HG03457 (cell line): ENCODE measurements around the gene DLGAP1.
"Not testable (repeated sequence)": the region's sequence is repeated elsewhere in the genome, so short reads cannot be mapped to it uniquely, and the experiment has no call there.

Experiments used
- ATAC-seq: cut with Tn5 transposase; IDR thresholded peaks from one replicate; pipeline ENCODE4 v1.9.1; 2021; ENCODE audit warnings: moderate number of reproducible peaks; ENCODE audit not compliant: unreplicated experiment

DLGAP1 gene

DNA sequence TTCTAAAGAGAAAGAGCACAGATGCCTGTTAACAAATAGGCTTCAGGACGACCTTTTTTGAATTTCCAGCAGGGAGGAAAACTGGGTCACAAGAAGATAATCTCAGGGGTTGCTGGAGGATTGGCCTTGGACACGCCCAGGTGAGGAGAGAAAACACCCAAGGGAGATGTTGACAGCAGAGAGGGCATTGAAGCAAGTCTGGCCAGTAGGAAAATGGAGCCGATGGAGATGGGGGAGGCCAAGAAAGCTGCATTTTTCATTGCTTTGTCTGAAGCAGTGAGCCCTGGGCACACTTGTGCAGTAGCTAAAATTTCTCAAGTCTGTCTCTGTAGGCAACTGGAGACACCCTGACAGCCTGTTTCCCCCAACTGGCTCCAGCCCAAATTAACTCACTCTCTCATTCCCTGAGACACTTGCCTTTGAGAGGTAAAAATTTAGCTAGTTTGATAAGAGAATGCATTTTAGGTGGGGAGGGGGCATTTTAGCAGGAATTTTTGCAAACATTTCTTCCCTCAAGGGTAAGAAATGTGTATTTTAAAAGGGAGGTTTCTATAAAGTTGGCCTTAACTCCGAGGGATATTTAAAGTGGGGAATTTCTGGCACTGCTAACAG lies 839.6 kb downstream of the DLGAP1 start:
- no peak for ATAC-seq

DNA sequence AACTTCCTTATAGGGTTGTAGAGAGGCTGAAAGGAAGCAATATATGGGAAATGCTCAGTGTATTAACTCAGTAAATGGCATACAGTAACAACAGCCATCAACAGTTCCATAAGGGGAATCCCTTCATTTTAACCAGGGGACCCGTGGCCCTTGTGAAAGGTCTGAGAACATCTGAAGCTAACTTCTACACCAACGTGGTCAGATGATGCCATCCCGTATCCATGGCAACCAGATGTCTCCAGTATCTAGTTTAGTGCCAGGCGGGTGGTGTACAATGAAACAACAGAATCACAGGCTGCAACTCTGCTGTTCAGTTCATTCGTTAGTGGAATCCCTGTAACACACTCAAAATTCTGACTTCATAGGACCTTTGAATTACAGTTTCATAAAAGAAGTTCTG lies 842.8 kb downstream of the DLGAP1 start:
- ATAC-seq: no peak

DNA sequence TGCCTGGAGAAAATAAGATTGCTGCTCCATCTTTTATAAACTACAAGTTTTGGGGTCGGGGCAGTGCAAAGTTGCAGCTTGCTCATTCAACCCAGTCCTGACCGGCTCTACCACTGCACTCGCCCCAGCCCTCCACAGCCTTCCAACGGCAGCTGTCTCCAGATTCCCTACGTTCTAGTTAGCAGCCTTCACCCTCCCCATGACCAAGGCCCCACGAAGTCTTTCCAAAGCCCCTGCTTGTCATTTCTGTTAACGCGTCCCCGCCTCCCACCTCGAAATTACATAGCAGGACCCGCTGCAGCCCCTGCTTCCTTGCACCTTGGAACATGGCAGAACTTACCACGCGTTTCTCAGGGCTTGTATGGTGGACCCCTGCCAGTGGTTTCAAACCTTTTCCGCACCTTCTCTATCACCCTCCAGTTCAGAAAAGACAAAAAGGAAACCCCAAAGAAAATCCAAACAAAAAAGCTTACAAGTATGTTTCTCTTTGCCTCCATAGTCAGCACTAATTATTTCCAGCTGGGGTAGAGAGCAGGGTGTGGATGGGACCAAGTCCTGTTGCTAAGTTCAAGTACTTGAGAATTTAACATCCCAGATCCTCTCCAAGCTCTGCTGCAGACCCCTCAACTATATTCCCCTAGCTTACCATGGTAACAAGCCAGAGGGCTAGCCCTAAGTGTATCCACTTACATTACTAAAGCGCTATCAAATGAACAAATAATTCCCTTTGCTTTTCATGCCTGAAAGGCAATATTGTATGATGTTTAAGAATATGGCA lies 843.6 kb downstream of the DLGAP1 start:
- no peak for ATAC-seq

DNA sequence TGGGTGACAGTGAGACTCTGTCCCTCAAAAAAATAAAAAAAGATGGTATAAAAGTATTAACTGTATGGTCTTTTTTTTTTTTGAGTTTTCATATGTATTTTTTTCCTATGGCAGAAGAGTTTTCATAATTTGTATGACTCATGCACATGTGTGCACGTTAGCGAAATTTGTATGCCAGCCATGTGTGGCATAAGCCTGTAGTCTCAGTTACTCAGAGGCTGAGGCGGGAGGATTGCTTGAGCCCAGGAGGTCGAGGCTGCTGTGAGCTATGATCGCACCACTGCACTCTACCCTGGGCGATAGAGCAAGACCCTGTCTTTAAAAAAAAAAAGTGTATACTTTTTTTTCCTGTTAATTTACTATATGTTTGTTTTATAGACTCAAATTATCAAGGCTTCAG lies 844.3 kb downstream of the DLGAP1 start:
- ATAC-seq: no peak

DNA sequence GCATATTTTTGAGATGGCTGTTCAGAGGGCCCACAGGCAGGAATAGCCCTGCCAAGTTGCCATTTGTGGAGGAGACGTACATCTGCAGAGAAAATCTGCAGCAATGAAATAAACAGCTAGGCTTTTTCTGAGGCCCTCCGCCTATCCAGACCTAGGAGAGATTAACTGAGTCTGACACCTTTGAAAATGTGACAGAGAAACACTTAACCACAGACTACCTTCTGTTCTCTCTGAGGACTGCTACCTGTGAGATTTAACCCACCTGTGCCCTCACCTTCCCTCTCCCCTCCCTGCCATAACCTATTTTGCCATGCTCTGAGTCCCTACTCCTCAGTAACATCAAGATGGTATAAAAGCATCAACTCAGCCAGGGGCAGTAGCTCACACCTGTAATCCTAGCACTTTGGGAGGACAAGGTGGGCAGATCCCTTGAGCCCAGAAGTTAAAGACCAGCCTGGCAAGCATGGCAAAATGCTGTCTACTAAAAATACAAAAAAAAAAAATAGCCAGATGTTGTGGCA lies 844.9 kb downstream of the DLGAP1 start:
- no peak for ATAC-seq

DNA sequence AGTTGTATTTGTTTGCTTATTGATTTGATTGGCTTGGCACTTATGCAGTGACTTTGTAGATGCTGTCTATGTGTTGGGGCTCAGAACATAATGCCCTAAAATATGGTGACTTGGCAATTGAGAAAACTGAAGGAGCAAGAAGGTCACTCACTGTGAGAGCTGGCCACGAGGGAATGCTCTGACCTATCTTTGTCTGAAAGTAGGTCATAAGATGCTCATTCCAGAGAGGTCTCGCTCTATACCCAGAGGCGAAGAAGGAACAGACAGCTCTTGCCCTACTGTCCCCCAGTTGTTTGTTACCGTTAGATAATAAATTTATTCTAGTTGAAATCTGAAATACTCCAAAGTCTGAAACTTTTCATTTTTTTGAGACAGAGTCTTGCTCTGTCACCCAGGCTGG lies 846.6 kb downstream of the DLGAP1 start:
- no peak for ATAC-seq

DNA sequence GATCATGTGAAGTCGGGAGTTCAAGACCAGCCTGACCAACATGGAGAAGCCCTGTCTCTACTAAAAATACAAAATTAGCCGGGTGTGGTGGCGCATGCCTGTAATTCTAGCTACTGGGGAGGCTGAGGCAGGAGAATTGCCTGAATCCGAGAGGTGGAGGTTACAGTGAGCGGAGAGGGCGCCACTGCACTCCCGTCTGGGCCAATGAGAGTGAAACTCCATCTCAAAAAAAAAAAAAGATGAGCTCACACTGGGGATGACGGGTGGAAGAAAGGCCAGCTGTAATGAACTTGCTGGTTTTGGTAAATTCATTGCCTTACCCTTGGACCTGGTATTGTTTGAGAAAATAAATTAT lies 847.0 kb downstream of the DLGAP1 start:
- ATAC-seq: not testable (repeated sequence)

DNA sequence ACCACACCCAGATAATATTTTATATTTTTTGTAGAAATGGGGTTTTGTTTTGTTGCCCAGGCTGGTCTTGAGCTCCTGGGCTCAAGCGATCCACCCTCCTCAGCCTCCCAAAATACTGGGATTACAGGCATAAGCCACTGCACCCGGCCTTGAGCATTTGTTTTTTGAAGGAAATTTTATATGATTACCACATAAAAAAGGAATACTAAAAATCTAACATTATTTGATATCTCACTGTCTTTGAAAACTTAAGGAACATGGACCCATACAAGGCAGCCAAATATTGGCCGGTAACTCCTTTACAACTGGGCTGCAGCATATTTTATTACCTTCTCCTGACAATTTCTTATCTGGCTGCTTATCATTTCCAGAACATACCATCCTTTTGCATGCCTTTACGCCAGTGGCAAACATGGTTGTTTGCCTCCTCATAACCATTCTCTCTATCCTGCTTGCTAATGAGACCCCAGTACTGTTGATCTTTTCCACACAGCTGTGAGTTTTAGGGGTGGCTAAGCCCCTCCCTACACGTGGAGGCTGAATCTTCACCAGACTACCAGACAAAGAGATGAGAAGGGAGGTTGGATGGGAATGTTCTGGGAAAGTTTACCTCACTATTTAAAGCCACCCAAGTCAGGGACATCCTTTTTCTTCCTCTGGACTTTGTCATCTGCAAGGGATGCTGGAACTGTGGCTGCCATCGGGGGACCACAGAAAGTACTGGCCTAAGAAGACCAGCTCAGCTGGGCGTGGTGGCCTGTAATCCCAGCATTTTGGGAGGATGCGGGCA lies 847.6 kb downstream of the DLGAP1 start:
- ATAC-seq: no peak

DNA sequence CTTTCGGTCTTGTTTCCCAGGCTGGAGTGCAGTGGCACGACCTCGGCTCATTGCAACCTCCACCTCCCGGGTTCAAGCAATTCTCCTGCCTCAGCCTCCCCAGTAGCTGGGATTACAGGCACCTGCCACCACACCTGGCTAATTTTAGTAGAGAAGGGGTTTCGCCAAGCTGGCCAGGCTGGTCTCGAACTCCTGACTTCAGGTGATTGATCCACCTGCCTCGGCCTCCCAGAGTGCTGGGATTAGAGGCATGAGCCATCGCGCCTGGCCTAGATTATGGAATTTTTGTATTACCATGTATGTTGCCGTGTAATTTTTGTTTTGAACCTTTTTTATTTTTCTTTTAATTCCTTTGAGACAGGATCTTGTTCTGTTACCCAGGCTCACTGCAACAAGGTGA lies 848.2 kb downstream of the DLGAP1 start:
- ATAC-seq: not testable (repeated sequence)

DNA sequence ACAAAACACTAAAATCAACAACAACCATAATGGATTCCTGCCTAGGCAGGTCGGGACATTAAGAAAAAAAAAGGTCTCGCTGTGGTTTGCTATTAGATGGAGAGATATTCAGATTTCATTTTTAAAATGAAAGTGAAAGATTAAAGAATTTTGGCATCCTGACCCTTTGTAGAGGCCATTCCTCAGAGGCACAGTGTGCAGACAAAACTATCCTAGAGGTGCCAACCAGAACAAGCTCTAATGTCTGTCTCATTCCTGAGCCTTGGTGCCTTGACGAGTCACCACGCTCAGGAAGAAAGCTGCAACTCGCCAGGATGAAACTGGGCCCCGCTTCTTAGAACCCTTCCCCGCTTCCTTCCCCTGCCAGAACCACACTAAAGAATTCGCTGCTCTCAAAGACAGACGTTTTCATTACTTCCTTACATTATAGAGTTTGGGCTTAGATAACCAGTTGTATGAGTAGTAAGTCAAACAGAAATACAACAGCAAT lies 849.1 kb downstream of the DLGAP1 start:
- no peak for ATAC-seq

DNA sequence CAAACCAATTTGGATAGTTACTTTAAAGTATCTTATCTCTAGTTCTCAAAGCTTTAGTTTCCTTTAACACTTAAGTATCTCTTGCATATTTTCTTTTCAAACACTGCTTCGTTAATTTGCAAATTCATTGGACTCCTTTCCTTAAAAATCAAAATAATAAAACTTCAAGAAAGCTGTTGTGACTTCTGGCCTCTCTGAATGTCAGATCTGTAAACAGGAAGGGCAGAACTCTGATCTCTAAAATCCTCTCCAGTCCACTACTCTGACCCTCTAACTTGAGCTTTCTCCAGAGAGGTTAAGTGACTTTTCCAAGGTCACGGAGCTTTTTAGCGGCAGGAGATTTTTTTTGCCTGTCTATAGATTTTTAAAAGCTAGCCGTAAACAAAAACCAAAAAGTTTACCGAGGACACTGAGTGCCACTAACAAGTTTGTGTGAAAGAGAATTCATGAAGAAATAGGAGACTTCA lies 849.6 kb downstream of the DLGAP1 start:
- ATAC-seq: no peak

DNA sequence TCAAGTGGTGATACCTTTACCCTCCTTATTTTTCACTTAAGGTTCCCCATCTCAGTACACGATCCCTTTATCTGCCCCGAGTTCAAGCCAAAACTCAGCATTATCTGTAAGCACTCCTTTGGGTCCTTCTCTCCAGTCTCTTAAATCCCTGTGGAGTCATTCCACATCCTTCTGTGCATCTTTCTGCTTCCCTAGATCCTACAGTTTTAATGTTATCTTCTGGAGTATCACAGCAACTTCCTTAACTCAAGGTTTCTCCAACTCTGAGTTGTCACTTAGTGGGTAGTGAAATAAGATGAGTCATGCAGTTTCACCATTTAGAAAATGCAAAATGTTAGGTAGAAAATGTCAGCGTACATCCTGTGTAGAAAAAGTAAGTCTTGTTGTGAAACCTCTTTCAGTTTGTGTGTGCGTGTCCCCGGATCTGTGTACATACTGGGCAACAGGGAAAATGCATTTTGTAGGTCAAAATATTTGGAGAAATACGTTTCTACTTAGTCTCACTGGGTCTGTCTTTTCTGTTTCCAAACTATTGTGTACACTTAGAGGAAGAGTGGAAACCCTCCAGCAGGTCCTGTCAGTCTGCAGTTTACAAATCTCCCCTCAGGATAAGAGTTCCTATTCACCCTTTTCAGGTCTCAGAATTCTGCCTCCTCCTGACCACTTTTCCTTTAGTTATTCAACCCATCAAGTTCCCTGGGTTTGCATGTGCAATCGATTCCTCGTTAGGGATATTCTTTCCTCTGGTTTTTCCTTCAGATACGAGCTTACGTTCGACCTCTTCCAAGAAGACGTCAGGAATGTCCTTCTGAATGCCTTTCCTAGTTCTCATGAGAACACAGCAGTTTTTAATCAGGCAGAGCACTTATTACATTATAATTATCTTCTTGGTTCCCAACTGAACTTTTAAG lies 850.4 kb downstream of the DLGAP1 start:
- peak; percentile 82 for ATAC-seq

DNA sequence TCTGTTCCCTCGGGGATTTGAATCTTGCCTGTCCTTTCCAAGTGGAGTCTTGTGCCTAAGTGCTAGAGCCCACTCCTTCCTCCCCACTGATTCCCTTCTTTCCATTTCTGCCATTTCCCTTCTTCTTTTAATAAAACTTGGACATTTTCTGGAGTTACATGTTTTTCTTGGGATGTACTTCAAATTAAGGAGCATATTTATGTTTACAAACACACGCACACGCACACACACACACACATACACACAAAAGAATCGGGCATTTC lies 850.9 kb downstream of the DLGAP1 start:
- no peak for ATAC-seq

DNA sequence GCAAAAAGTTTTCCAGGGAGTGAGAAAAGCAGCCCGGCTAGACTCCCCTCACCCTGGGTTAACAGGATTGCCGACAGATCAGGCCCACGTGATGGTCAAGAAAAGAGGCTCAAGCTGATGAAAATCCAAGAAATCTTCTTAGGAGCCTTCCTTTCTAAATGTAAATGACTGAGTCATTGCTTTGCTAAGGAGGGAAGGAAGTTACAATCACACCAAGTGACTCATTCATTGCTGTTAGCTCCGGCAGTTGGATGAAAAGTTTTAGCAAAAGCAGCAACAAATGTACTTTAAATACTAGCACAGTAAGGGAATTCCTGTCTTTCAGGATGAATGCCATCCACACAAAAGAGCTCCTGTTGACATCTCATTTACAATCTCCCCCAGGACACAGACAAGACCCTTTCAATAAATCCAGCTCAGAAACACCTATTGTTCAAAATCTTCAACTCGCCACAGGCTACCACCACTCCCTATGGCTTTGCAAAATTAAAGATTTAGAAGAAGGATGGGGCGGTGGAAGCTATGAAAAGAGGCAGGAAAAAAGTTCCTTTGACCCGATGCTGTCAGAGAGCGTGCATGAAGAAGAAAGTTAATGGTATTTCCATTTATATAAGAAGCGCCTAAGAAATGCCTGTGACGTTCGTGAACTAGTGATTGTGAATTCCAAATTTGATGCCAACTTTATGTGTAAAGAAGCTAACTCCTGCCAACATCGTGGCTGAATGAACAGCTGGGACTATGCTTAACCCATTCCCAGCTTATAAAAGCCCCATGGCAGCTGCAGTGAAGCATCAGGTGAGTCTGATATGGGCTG lies 851.5 kb downstream of the DLGAP1 start:
- ATAC-seq: no peak

DNA sequence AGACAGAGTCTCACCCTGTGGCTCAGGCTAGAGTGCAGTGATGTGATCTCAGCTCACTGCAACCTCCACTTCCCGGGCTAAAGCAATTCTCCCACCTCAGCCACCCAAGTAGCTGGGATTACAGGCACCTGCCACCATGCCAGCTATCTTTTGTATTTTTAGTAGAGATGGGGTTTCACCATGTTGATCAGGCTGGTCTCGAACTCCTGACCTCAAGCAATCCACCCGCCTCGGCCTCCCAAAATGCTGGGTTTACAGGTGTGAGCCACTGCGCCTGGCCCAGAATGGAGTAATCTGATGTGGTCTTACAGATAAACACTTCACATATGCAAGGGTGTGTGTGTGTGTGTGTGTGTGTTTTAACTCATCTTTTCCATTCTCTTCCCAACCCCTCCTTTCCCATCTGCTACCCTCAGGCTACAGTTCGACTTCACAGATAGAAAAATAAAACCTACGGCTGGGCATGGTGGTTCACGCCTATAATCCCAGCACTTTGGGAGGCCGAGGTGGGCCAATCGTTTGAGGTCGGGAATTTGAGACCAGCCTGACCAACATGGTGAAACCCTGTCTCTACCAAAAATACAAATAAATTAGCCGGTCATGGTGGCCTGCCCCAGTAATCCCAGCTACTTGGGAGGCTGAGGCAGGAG lies 853.9 kb downstream of the DLGAP1 start:
- ATAC-seq: not testable (repeated sequence)

DNA sequence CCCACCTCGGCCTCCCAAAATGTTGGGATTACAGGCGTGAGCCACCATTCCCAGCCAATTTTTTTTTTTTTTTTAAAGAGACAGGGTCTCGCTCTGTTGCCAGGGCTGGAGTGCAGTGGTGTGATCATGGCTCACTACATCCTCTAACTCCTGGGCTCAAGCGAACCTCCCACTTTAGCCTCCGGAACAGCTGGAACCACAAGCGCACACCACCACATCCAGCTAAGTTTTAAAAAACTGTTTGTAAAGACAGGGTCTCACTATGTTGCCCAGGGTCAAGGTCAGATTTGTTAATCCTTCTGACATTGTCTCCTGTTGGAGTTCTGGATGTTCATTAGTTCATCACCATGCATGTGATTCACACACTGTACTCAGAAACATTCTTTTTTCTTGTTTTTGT lies 855.2 kb downstream of the DLGAP1 start:
- no peak for ATAC-seq

DNA sequence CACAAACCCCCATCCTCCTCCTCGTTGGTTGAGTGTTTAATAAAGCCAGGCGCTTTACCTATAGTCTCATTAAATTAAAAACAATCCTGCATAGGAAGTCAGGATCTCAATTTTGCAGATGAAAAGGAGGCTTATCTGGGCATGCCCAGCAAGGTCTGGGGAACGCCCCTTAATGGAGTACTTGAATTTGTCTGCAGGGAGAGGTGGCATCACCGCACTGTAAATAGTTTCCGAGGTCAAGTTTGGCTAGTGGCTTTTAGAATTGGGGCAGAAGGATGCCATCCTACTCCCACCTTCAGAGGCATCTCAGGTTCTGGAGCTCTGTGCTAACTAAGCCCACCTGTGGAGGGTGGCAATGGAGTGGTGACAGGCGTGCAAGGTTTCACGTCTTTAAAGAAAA lies 855.9 kb downstream of the DLGAP1 start:
- ATAC-seq: no peak

DNA sequence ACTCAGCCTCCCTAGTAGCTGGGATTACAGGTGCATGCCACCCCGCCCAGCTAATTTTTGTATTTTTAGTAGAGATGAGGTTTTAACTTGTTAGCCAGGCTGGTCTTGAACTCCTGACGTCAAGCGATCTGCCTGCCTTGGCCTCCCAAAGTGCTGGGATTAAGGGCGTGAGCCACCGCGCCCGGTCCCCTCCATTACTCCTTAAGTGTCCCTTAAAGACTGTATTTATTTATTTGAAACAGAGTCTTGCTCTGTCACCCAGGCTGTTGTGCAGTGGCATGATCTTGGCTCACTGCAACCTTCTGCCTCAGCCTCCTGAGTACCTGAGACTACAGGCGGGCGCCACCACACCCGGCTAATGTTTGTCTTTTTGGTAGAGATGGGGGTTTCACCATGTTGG lies 856.5 kb downstream of the DLGAP1 start:
- ATAC-seq: no peak
